ENCODE results near the gene ANKRD44.
A peak's percentile ranks its signal among the peaks of the same experiment; 100 is the strongest.

ANKRD44 gene

GRCh38 chr2:196959734-196960338 lies 350.7 kb downstream of the ANKRD44 start:
- peak; percentile 39 for DNase-seq (ENCODE audit: low read depth)
- no peak for TF ChIP-seq CTCF (conservative IDR thresholded peaks at IDR 0.05; ENCODE audit: low read depth, low read length)
- H3K4me3 ChIP-seq (ENCODE audit: low read depth, low read length): no peak overlapping the region

GRCh38 chr2:196959281-196959680 lies 351.3 kb downstream of the ANKRD44 start:
- no peak for TF ChIP-seq CTCF (conservative IDR thresholded peaks at IDR 0.05; ENCODE audit: low read depth, low read length)
- no peak for DNase-seq (ENCODE audit: low read depth)

DNA sequence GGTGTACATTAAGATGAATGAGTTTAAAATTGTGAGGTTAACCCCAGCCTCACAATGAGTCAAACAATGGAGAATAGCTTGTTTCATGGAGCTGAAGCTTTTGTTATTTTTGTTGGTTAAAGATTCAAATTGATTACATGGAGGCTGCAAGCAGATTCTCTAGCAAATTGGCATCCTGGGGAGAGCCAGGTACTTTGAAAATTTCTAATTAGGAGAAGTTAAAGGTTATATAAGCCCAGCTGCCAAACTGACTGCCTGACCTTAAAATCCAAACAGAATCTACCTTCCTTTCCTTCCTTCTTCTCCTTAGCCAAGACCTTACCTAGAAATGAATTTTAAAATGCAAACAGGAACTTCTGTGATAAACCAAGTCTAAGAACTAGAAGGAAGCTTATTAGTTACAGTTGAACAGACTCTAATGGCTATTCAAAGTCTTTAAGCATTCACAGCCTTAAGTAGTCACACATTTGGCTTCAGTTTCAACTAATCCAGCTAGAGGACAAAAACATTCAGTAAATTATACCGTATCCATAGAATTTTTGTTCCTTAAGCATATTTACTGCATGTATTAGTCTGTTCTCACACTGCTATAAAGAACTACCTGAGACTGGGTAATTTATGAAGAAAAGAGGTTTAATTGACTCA lies 352.6 kb downstream of the ANKRD44 start:
- no peak overlapping the region for H3K4me3 ChIP-seq (ENCODE audit: low read depth, low read length)
- no peak for TF ChIP-seq CTCF (conservative IDR thresholded peaks at IDR 0.05; ENCODE audit: low read depth, low read length)
- DNase-seq (ENCODE audit: low read depth): no peak

More at GRCh38 chr2:196959281-196959680, 351.3 kb downstream of the ANKRD44 start:
- no peak overlapping the region for H3K4me3 ChIP-seq (ENCODE audit: low read depth, low read length)

GRCh38 chr2:196957442-196957841 lies 353.1 kb downstream of the ANKRD44 start:
- no peak for TF ChIP-seq CTCF (conservative IDR thresholded peaks at IDR 0.05; ENCODE audit: low read depth, low read length)
- no peak overlapping the region for H3K4me3 ChIP-seq (ENCODE audit: low read depth, low read length)
- no peak for DNase-seq (ENCODE audit: low read depth)

- H3K4me3 ChIP-seq (ENCODE audit: low read depth, low read length): no peak overlapping the region
- no peak for DNase-seq (ENCODE audit: low read depth)
- TF ChIP-seq CTCF (conservative IDR thresholded peaks at IDR 0.05; ENCODE audit: low read depth, low read length): no peak
Observed at GRCh38 chr2:196956069-196956468, 354.5 kb downstream of the ANKRD44 start.

GRCh38 chr2:196955036-196955435 lies 355.5 kb downstream of the ANKRD44 start:
- no peak for TF ChIP-seq CTCF (conservative IDR thresholded peaks at IDR 0.05; ENCODE audit: low read depth, low read length)
- no peak overlapping the region for H3K4me3 ChIP-seq (ENCODE audit: low read depth, low read length)
- no peak for DNase-seq (ENCODE audit: low read depth)

- DNase-seq (ENCODE audit: low read depth): no peak
- TF ChIP-seq CTCF (conservative IDR thresholded peaks at IDR 0.05; ENCODE audit: low read depth, low read length): no peak
- H3K4me3 ChIP-seq (ENCODE audit: low read depth, low read length): no peak overlapping the region
Observed at GRCh38 chr2:196954001-196954400, 356.6 kb downstream of the ANKRD44 start.
